OCI-M1 (cell line): Measurements from ENCODE around the gene CBL.
A peak's percentile ranks its signal among the peaks of the same experiment; 100 is the strongest.
"Not testable (repeated sequence)": the region's sequence is repeated elsewhere in the genome, so short reads cannot be mapped to it uniquely, and the experiment has no call there.

Source experiments
- DNase-seq: peaks from one replicate; lab custom pipeline; 2025; lab: John Stamatoyannopoulos, UW

CBL gene

DNA sequence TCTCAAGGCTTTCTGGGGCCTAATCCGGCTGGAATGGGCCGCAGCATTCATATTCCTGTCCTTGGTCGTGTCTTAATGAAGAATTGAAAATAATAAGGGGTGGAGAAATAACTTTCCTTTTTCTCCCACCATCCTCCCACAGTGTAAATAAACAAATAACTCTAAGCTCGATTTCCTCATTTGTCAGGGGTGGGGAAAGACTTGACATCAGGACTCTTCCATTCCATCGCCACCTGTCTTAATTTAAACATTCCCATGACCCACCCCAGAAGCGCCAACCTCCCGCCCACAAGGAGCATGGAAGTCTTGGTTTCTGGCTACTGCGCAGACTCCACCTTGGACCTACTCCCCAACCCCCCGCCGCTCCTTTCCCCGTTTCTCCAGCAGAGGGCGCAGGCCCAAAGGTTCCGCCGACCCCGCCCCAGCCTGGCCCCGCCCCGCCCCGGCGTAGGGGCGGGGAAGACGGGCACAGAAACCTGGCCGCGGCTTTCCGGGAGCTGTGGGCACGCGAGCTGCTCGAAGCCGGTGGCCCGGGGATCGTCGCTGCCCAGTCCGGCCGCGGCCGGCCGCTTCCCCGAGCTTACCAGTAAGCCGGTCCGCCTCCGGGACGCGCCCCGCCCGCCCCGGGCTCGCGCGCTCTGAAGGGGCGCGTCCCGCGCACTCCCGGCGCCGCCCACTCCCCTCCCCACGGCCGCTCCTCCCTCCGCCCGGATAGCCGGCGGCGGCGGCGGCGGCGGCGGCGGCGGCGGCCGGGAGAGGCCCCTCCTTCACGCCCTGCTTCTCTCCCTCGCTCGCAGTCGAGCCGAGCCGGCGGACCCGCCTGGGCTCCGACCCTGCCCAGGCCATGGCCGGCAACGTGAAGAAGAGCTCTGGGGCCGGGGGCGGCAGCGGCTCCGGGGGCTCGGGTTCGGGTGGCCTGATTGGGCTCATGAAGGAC lies at the start of gene CBL:
Gene CBL (plus strand): TSS at position 766 of the 937 bp plus-strand sequence. CDS start 79 bp downstream, at position 845.
- peak; percentile 97 for DNase-seq

DNA sequence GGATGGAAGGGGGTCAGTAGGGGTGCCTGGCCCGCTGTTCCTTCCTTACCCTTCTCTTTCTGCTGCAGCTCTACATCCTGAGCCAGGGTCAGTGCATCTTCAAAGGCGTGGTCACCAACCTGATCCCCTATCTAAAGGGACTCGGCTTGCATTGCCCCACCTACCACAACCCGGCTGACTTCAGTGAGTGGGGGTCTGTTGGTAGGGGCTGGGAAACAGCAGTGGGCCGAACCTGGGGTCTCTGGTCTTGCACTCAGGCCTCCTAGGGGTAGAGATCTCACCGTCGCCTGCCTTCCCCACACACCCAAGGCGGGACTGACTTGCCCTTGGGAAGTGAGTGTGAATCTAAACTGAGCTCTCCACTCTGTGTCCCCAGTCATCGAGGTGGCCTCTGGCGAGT lies 49.6 kb upstream of the CBL start:
- no peak for DNase-seq

DNA sequence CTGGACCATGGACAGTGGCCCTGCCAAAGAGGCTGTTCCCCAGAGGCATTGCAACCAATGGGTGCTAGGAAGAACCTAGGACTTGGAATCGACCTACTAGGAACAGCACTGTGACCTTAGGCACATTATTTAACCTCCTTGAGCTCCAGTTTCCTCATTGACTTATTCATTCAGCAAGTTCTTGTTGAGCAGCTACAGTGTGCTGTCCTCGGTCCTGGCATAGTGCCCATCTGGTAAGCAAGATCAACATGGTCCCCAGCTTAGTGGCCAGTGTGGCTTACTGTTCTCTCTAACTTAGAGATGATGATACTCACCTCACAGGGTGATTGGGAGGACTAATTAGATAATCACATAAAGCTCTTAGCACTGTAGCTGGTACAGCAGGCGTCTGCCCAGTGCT lies 49.1 kb upstream of the CBL start:
- peak; percentile 49 for DNase-seq

DNA sequence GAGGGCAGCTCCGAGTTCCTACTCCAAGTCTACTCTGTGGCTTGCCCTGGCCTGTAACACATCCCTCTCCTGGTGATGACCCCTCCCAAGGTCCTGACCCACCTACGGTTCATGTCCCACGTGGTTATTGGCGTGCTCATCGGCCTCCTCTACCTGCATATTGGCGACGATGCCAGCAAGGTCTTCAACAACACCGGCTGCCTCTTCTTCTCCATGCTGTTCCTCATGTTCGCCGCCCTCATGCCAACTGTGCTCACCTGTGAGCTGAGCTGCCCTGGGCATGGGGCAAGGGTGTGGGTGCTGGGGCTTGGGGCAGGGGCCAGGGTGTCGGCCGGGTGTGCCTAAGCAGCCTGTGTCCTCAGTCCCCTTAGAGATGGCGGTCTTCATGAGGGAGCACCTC lies 47.7 kb upstream of the CBL start:
- no peak for DNase-seq

DNA sequence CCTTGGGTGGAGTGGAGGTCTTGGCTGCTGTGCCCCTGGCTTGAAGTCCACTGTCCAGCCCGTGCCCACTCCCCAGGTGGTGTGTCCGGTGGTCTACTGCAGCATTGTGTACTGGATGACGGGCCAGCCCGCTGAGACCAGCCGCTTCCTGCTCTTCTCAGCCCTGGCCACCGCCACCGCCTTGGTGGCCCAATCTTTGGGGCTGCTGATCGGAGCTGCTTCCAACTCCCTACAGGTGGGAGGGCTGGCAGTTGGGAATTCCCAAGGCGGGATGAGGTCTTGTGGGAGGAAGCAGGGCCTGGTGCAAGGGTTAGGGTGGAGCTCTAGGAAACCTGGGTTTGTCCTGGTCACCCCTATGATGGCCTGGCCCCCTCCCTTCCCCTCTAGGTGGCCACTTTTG lies 46.0 kb upstream of the CBL start:
- DNase-seq, result no peak

DNA sequence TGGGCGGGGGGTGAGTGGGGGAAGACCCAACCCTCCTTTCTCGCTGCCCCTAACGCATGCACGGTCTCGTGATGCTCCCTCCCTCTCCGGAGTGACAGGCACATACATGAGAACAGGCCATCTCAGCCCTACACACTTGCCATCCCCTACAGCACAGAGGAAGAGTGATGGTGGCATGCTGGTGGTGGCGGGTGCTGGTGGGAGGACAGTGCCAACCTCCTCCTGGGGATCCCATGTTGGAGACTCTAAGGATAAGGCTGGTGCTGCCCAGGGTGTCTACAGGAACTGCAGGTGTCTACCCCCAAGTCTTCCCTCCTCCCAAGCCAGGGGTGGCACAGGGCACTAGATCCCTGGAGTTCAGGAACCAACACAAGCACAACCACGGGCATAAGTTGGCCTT lies 44.3 kb upstream of the CBL start:
- no peak for DNase-seq

DNA sequence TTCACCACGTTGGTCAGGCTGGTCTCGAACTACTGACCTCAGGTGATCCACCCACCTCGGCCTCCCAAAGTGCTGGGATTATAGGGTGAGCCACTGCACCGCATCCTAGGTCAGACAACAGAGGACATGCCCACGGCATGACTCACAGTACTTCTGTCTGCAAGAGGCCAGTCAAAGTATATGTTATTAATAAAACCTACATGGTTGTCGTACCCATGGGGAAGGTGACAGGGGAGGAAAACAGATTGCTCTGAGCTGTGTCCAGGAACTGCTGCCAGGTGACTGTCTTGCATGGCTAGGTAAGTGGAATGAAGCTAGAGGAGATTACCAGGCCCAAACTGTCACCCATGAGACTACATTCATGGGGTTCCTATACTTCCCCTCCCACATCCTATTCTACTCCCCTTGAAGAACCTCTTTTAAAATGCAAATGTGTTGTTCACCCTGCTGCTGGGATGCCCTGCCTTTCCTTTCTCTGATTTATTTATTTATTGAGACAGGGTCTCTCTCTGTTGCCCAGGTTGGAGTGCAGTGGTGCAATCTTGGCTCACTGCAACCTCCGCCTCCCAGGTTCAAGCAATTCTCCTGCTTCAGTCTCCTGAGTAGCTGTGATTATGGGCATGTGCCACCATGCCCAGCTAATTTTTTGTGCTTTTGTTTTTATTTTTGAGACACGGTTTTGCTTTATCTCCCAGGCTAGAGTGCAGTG lies 39.6 kb upstream of the CBL start:
- DNase-seq, result no peak

DNA sequence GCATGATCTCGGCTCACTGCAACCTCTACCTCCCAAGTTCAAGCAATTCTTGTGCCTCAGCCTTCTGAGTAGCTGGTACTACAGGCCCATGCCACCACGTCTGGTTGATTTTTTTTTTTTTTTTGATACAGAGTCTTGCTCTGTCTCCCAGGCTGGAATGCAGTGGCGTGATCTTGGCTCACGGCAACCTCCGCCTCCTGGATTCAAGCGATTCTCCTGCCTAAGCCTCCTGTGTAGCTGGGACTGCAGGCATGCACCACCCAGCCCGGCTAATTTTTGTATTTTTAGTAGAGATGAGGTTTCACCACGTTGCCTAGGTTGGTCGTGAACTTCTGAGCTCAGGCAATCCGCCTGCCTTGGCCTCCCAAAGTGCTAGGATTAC lies 39.1 kb upstream of the CBL start:
- DNase-seq, result not testable (repeated sequence)

DNA sequence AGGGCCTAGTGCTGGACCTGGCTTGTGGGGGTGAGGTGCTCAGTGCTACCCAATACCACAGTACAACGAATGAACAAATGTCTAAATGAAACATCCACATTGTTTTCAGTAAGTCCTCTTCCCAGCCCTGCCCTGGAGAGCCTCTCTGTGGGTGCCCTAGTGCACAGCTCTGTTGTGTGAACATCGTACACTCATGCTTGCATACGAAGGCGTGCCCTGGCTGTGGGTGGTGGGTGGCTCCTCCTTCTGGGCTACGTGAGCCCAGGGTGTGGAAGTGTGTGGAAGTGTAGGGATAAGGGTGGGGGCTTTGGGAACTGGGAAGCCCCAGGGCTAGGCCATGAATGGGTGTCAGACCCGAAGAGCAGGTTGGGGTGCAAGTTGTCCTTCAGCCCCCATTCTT lies 38.2 kb upstream of the CBL start:
- DNase-seq, result no peak

DNA sequence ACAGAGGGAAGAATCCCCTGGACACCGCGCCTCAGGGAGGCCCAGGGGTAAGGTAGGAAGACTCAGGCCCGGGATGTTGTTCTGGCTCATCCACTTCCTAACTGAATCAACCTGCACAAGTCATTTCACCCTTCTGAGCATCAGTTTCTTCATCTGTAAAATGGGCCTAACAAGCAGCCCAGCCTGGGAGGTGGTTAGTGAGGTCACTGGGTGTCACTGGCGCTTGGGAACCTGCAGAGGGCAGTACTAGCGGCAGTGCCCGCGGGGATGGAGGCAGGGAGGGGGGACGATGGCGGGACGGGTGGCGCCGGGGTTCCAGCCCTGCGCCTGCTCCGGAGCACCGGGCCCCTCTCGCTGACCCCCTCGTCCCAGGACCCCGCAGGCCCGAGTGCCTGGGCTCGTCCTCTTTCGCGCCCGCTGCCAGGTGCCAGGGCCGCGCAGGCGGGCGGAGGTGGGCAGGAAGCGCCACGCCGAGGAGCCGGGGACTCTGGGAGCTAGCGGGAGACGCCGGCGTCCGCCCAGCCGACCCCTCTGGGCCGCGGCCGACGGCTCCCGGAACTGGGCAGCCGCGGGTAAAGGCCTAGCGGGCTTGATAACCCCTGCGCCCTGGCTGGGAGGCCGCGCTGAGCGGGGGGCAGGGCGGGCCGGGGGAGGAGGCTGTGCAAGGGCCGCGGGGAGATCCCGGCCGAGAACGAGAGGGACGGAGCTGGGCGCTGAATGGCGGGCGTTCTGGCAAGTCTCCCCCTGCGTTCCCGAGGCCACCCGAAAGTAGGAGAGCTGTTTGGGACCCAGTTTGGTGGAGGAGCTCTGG lies 37.5 kb upstream of the CBL start, which contains the start of gene NLRX1:
Gene NLRX1 (plus strand): TSS at position 255 of the 811 bp plus-strand sequence. CDS start 2,679 bp downstream, outside the sequence.
- peak; percentile 94 for DNase-seq

DNA sequence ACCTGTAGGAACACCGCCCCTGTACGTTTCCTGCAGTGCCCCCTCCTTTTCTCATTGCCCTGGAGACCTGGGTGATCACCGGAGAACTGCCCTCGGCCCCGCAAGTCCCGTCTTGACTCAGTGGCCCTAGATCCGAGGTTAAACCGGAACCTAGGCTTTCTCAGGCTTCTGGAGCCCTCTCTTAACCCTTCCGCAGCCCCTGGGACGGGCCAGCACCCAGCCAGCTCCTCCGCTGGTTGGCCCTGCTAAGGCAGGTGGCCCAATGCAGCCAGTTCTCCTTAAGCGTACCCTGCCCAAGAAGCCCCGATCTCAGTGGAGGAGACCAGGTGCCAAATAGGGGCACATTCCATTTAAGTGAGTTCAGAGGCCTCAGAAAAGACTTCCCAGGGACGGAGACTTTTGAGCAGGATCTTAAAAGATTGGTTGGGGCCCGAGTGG lies 36.8 kb upstream of the CBL start:
- DNase-seq, result no peak

DNA sequence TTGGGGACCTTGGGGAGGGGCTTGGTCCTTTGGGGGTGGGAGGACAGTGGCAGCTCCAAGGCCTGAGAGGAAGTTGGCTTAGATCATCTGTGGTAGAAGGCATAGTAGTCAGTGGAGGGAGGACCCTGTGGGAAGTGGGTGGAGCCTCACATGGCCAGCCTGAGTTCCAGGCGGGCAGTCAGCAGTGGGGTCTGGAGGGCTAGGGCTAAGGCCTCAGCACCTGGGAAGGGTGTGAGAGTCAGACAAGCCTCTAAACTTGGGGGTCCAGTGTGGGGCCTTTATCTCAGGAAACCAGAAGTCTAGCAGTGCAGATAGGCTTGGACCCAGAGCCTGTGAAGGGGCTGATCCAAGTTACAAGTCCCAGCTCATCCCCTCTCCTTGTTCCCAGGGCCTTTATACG lies 33.6 kb upstream of the CBL start:
- peak; percentile 81 for DNase-seq

DNA sequence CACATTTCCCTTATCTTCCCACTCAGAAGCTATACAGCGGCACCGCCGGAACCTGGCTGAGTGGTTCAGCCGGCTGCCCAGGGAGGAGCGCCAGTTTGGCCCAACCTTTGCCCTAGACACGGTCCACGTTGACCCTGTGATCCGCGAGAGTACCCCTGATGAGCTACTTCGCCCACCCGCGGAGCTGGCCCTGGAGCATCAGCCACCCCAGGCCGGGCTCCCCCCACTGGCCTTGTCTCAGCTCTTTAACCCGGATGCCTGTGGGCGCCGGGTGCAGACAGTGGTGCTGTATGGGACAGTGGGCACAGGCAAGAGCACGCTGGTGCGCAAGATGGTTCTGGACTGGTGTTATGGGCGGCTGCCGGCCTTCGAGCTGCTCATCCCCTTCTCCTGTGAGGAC lies 32.7 kb upstream of the CBL start:
- DNase-seq, result no peak

DNA sequence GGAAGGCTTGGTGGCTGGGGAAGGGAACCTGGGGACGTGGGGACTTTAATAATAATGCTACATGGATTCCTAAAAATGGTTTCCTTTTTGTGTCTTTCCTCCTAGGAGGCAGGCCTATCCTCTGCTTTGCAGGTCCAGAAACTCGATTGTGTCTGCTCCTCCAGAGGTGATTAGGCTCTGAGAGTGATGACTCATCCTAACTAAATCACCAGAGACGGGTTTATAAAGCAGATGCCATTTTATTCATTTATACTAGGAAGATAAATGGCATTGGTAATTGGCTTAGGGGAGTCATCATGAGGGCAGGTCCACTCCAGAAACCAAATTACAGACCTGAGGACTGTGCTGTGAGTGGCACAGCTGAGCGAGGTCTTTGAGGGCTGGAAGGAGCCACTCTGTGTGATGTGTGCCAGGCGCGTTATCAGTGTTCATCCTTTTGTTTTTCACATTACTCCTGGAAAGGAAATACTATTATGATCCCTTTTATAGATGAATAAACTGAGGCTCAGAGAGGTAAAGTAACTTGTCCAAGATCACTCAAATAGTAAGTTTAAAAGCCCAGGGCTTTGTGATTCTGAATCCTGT lies 30.6 kb upstream of the CBL start:
- peak; percentile 32 for DNase-seq

DNA sequence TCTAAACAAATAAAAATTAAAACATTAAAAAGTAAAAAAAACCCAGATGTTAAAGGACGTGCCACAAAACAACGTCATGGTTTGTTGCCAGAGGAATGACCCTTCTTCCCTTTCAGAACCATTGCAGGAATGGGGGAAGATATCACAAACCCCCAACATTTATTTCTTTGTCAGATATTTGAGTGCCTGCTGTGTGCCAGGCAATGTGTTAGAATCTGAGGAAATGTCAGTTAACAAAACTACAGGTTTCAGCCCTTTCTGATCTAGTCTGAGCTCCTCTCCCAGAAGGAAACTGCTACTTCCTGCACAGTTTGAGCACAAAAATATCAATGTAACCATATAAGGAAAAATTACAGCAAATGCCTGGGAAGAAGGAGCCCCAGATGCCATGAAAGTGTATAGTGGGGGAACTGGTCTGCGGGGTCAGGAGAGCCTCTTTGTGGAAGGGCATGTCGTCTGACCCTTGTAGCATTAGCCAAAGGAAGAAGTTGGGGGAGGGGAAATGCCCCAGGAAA lies 27.9 kb upstream of the CBL start:
- no peak for DNase-seq

DNA sequence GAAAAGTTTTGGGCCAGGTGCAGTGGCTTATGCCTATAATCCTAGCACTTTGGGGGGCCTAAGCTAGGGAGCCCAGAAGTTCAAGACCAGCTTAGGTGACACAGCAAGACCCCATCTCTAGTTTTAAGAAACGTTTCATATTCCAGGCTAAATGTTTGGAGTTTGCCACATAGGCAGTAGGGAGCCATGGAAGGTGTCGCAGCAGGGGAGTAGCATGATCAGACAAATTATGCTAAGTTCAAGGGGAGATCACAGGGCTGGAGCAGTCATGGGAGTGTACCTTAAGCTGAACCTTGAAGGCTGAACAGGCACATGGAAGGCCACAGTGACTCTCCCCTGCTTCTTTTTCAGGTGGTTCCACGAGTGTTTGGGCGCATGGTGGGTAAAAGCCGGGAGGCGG lies 26.8 kb upstream of the CBL start:
- DNase-seq, result no peak

DNA sequence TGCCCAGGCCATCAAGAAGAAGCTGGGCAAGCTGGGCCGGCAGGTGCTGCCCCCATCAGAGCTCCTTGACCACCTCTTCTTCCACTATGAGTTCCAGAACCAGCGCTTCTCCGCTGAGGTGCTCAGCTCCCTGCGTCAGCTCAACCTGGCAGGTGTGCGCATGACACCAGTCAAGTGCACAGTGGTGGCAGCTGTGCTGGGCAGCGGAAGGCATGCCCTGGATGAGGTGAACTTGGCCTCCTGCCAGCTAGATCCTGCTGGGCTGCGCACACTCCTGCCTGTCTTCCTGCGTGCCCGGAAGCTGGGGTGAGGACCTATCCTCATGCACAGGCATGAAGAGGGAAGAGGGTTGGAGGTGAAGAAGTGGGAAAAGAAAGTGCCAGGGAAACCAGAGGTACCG lies 26.2 kb upstream of the CBL start:
- no peak for DNase-seq

DNA sequence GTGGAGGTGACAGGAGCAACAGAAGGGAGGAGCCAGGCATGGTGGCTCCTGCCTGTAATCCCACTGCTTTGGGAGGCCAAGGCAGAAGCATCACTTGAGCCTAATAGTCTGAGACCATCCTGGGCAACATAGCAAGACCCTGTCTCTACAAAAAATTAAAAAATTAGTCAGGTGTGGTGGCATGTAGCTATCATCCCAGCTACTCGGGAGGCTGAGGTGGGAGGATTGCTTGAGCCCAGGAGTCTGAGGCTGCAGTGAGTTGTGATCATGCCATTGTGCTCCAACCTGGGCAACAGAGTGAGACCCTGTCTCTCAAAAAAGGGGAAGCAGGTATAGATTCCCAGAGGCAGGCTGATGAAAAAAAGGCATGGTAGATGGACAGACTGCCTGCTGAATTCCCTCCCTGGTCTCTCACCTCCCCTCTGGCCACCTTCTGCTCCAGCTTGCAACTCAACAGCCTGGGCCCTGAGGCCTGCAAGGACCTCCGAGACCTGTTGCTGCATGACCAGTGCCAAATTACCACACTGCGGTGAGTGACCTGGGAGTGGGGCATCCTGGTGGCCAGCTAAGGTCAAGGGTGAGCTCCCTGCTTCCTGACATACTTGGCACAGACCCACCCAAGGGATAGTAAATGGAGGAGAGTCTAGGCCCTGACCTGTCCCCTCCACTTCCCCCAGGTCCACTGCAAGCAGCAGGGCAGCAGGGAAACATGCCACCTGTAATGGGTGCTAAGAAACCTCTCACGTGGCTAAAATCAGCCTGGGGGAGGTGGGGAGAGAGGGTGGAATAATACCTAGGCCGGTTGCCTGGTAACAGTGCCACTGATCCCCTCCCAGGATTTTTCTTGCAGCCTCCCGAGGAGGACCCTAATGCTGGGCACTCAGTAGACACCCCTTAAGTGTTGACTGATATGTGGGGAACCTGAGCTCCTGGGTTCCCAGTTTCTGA lies 25.1 kb upstream of the CBL start:
- no peak for DNase-seq

DNA sequence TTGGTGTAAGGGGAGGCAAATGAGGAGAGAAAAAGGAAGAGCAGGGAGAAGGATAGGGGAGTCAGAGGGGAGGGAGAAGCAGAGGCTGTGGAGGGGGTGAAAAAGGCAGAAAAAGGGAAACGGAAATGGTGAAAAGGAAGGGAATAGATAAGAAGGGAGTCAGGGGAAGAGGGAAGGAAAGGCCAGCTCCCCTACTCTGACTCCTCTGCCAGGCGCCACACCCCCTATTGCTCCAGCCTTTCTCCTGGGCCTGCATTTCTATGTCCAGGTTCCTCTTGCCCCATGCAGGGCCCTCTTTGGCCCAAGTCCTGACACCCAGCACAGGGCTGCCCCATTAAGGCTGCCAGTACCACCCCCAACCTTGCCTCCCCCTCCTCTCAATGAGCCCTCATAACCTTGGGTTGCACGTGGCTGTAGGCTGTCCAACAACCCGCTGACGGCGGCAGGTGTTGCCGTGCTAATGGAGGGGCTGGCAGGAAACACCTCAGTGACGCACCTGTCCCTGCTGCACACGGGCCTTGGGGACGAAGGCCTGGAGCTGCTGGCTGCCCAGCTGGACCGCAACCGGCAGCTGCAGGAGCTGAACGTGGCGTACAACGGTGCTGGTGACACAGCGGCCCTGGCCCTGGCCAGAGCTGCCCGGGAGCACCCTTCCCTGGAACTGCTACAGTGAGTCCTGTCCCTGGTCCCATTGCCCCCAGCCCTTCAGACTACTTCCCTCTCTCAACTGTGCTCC lies 24.3 kb upstream of the CBL start:
- peak; percentile 29 for DNase-seq

DNA sequence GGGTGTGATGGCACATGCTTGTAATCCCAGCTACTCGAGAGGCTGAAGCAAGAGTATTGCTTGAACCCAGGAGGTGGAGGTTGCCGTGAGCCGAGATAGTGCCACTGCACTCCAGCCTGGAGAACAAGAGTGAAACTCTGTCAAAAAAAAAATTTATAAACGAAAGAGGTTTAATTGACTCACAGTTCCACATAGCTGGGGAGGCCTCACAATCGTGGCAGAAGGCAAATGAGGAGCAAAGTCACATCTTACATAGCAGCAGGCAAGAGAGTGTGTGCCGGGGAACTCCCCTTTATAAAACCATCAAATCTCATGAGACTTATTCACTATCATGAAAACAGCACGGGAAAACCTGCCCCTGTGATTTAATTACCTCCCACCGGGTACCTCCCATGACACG lies 21.7 kb upstream of the CBL start:
- not testable (repeated sequence) for DNase-seq
